Astrocyte of the cerebellum (primary cell): Measurements from ENCODE around the gene ANP32B.

Source experiments
- DNase-seq: peaks from one replicate; pipeline ENCODE4 v3.0.0-alpha.2; 2011; ENCODE audit warnings: low read depth
- H3K4me3 ChIP-seq: 2 replicates; pipeline ENCODE4 v1.5.1; 2011; ENCODE audit warnings: mild to moderate bottlenecking, low read depth, low read length, moderate library complexity
- CTCF ChIP-seq: IDR thresholded peaks from 2 replicates; pipeline ENCODE4 v1.5.1; 2012; ENCODE audit warnings: low read length, low read depth, moderate library complexity, mild to moderate bottlenecking; ENCODE audit errors: missing control alignments
- in situ Hi-C: cut with HindIII; loops from 2 replicates; pipeline ENCODE4 v1.10.0; 2017; ENCODE audit warnings: low sequenced_read_pairs

ANP32B gene

GRCh38 chr9:98006127-98006796 lies 23.1 kb downstream of the ANP32B start:
- no peak for TF ChIP-seq CTCF
- no peak for DNase-seq
- H3K4me3 ChIP-seq: no peak overlapping the region
- in situ Hi-C loops: no loop called here

- no peak overlapping the region for H3K4me3 ChIP-seq
- no peak for TF ChIP-seq CTCF
- no peak for DNase-seq
- in situ Hi-C loops: no loop called here
Observed at GRCh38 chr9:98007251-98007928, 24.2 kb downstream of the ANP32B start.

GRCh38 chr9:98008764-98009163 lies 25.6 kb downstream of the ANP32B start:
- in situ Hi-C loops: no loop called here
- H3K4me3 ChIP-seq: no peak overlapping the region
- no peak for DNase-seq
- TF ChIP-seq CTCF: no peak

- no peak overlapping the region for H3K4me3 ChIP-seq
- no peak for TF ChIP-seq CTCF
- DNase-seq: no peak
- in situ Hi-C loops: no loop called here
Observed at GRCh38 chr9:98009437-98009836, 26.3 kb downstream of the ANP32B start.

GRCh38 chr9:98009936-98010335 lies 26.8 kb downstream of the ANP32B start:
- no peak for TF ChIP-seq CTCF
- H3K4me3 ChIP-seq: no peak overlapping the region
- DNase-seq: peak; percentile 46
- in situ Hi-C loops: loop anchor here (5.0 kb wide), 1 partner anchor 48 kb away; no protein-coding TSS in a partner anchor

- TF ChIP-seq CTCF: no peak
- no peak overlapping the region for H3K4me3 ChIP-seq
- in situ Hi-C loops: loop anchor here (5.0 kb wide), 1 partner anchor 48 kb away; no protein-coding TSS in a partner anchor
- no peak for DNase-seq
Observed at GRCh38 chr9:98010445-98010844, 27.3 kb downstream of the ANP32B start.
